ENCODE results near the gene KIRREL3.

The KIRREL3 gene

GRCh38 chr11:126658306-126659056 is 342.1 kb downstream of the KIRREL3 start:
- no peak for DNase-seq

- DNase-seq = no peak
Measured at GRCh38 chr11:126655807-126656128, 344.8 kb downstream of the KIRREL3 start.

GRCh38 chr11:126654886-126655806 is 345.4 kb downstream of the KIRREL3 start:
- DNase-seq = no peak

- no peak for DNase-seq
Measured at GRCh38 chr11:126653040-126653439, 347.5 kb downstream of the KIRREL3 start.

GRCh38 chr11:126647735-126648134 is 352.8 kb downstream of the KIRREL3 start:
- DNase-seq = no peak

GRCh38 chr11:126646701-126647557 is 353.6 kb downstream of the KIRREL3 start:
- no peak for DNase-seq

GRCh38 chr11:126645186-126645585 is 355.4 kb downstream of the KIRREL3 start:
- DNase-seq = no peak

GRCh38 chr11:126640186-126640585 is 360.4 kb downstream of the KIRREL3 start:
- DNase-seq = no peak

GRCh38 chr11:126639692-126640091 is 360.9 kb downstream of the KIRREL3 start:
- DNase-seq = no peak

- DNase-seq = no peak
Measured at GRCh38 chr11:126638648-126639047, 361.9 kb downstream of the KIRREL3 start.

GRCh38 chr11:126637795-126638175 is 362.8 kb downstream of the KIRREL3 start:
- DNase-seq = no peak

GRCh38 chr11:126636911-126637794 is 363.4 kb downstream of the KIRREL3 start:
- DNase-seq = no peak

- DNase-seq = no peak
Measured at GRCh38 chr11:126635511-126635910, 365.1 kb downstream of the KIRREL3 start.

- DNase-seq = no peak
Measured at GRCh38 chr11:126634963-126635362, 365.6 kb downstream of the KIRREL3 start.

- no peak for DNase-seq
Measured at GRCh38 chr11:126633330-126633729, 367.2 kb downstream of the KIRREL3 start.

GRCh38 chr11:126630893-126631798 is 369.4 kb downstream of the KIRREL3 start:
- no peak for DNase-seq

- no peak for DNase-seq
Measured at GRCh38 chr11:126630488-126630887, 370.1 kb downstream of the KIRREL3 start.

GRCh38 chr11:126628790-126629621 is 371.6 kb downstream of the KIRREL3 start:
- DNase-seq = peak; percentile 81 to 91

GRCh38 chr11:126628450-126628789 is 372.1 kb downstream of the KIRREL3 start:
- DNase-seq = no peak

GRCh38 chr11:126627421-126627820 is 373.1 kb downstream of the KIRREL3 start:
- no peak for DNase-seq

Data from NCI-H2081 (cell line).